GM21576 (cell line): ENCODE measurements around the gene UBAP2.

Experiments
- ATAC-seq: cut with Tn5 transposase; IDR thresholded peaks from one replicate; pipeline ENCODE4 v1.9.1; 2021; ENCODE audit warnings: mild to moderate bottlenecking, moderate library complexity; ENCODE audit not compliant: unreplicated experiment

The UBAP2 gene

GRCh38 chr9:33880211-33881089, 168.2 kb downstream of the UBAP2 start:
- ATAC-seq: no peak

- no peak for ATAC-seq
Observed at GRCh38 chr9:33878691-33879366, 169.9 kb downstream of the UBAP2 start.

- no peak for ATAC-seq
Observed at GRCh38 chr9:33877727-33878489, 170.8 kb downstream of the UBAP2 start.
